HL-60 (cell line): Measurements from ENCODE around the gene MRAP2.

Experiments used
- CTCF ChIP-seq: IDR thresholded peaks from one replicate; pipeline ENCODE4 v1.5.1; 2011; ENCODE audit warnings: low read length, control low read depth, inconsistent platforms; ENCODE audit not compliant: insufficient read depth
- GABPA ChIP-seq: IDR thresholded peaks from 2 replicates; pipeline ENCODE4 v1.6.1; 2012; ENCODE audit warnings: low read depth
- POLR2AphosphoS5 ChIP-seq: IDR thresholded peaks from 2 replicates; pipeline ENCODE4 v1.6.1; 2012; ENCODE audit warnings: low read depth

GRCh38 chr6:84065693-84066290, 32.2 kb downstream of the MRAP2 start:
- TF ChIP-seq CTCF: no peak
- TF ChIP-seq POLR2AphosphoS5: no peak
- TF ChIP-seq GABPA: no peak
